ENCODE measurements around the gene GNA15.

GNA15 gene

GRCh38 chr19:3192228-3192635 lies 56.4 kb downstream of the GNA15 start:
- TF ChIP-seq, protein P1, sequence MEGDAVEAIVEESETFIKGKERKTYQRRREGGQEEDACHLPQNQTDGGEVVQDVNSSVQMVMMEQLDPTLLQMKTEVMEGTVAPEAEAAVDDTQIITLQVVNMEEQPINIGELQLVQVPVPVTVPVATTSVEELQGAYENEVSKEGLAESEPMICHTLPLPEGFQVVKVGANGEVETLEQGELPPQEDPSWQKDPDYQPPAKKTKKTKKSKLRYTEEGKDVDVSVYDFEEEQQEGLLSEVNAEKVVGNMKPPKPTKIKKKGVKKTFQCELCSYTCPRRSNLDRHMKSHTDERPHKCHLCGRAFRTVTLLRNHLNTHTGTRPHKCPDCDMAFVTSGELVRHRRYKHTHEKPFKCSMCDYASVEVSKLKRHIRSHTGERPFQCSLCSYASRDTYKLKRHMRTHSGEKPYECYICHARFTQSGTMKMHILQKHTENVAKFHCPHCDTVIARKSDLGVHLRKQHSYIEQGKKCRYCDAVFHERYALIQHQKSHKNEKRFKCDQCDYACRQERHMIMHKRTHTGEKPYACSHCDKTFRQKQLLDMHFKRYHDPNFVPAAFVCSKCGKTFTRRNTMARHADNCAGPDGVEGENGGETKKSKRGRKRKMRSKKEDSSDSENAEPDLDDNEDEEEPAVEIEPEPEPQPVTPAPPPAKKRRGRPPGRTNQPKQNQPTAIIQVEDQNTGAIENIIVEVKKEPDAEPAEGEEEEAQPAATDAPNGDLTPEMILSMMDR (IDR thresholded peaks at IDR 0.05; ENCODE audit: borderline replicate concordance, control extremely low read depth, extremely low read depth, insufficient read depth, missing control alignments), result no peak
- in situ Hi-C loops (cut with MboI; ENCODE audit: low sequenced_read_pairs, unreplicated experiment), result no loop called here
- DNase-seq (ENCODE audit: low spot score), result no peak

- in situ Hi-C loops (cut with MboI; ENCODE audit: low sequenced_read_pairs, unreplicated experiment), result no loop called here
- TF ChIP-seq, protein P1 (IDR thresholded peaks at IDR 0.05; ENCODE audit: borderline replicate concordance, control extremely low read depth, extremely low read depth, insufficient read depth, missing control alignments), result no peak
- no peak for DNase-seq (ENCODE audit: low spot score)
Measured at GRCh38 chr19:3192684-3193083, 56.9 kb downstream of the GNA15 start.

- in situ Hi-C loops (cut with MboI; ENCODE audit: low sequenced_read_pairs, unreplicated experiment), result no loop called here
- DNase-seq (ENCODE audit: low spot score), result no peak
- TF ChIP-seq, protein P1 (IDR thresholded peaks at IDR 0.05; ENCODE audit: borderline replicate concordance, control extremely low read depth, extremely low read depth, insufficient read depth, missing control alignments), result no peak
Measured at GRCh38 chr19:3193256-3194105, 57.6 kb downstream of the GNA15 start.

DNA sequence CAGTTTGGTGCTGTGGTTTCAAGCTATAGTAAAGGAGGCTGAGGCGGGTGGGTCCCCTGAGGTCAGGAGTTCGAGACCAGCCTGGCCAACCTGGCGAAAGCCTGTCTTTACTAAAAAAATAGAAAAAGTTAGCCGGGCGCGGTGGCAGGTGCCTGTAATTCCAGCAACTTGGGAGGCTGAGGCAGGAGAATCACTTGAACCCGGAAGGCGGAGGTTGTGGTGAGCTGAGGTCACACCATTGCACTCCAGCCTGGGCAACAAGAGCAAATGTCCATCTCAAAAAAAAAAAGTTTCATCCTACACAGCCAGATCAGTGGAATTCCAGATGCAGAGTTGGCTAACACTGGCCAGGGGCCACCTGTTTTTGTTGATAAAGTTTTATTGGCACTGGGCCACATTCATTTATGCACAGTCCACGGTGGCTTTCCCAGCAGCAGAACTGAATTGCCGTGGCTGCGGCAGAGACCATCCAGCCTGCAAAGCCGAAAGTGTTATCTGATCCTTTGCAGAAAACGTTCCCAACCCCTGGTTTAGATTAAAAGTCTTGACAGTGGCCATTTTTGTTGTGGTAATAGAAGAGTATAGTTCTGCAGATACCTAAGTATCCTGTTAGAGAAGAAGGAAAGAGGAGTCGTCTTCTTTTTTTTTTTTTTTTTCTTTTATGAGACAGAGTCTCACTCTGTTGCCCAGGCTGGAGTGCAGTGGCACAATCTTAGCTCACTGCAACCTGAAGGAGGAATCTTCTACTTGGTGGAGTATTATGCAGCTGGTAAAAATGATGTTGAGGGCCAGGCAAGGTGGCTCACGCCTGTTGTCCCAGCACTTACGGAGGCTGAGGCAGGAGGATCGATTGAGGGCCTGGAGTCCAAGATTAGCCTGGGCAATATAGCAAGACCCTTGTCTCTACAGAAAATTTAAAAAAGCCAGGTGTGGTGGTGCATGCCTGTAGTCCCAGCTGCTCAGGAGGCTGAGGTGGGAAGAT lies 58.6 kb downstream of the GNA15 start:
- in situ Hi-C loops (cut with MboI; ENCODE audit: low sequenced_read_pairs, unreplicated experiment), result no loop called here
- no peak for DNase-seq (ENCODE audit: low spot score)
- TF ChIP-seq, protein P1 (IDR thresholded peaks at IDR 0.05; ENCODE audit: borderline replicate concordance, control extremely low read depth, extremely low read depth, insufficient read depth, missing control alignments), result no peak

DNA sequence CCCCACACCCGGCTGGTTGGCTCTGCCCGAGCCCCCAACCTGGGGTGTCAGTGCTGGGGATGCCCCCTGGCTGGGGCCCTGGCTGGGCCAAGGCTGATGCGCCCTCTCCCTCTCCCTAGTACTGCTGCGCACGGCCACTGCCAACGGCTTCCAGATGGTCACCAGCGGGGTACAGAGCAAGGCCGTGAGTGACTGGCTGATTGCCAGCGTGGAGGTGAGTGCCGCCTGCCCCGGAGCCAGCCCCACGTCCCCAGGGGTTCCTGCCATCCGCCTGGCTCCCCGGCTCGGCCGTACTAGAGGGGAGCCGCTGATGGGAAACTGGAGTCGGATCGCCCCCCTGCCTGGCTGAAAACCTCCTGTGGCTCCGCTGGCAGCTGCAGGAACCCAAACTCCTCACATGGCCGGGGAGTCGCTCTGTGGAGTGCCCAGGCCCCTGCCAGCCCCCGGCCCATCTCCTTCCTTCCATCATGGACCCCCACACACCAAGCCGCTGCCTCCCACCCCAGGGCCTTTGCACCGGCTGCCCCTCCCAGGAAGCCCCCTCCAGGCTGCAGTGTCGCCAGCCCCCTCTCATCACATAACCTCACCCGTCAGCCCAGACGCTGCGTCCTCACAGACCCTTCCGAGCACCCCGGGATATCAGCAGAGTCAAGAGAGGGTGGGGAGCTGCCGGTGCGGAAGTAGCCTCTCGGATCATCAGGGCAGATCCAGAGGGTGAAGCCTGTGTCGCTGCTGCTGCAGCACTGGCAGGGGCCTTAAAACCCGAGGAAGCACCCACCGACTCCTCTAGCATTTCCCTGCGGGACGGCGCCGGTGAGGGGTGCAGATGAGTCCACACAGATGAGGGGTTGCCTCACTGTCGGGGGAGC lies 60.5 kb downstream of the GNA15 start:
- DNase-seq (ENCODE audit: low spot score), result no peak
- in situ Hi-C loops (cut with MboI; ENCODE audit: low sequenced_read_pairs, unreplicated experiment), result no loop called here
- TF ChIP-seq, protein P1 (IDR thresholded peaks at IDR 0.05; ENCODE audit: borderline replicate concordance, control extremely low read depth, extremely low read depth, insufficient read depth, missing control alignments), result no peak

DNA sequence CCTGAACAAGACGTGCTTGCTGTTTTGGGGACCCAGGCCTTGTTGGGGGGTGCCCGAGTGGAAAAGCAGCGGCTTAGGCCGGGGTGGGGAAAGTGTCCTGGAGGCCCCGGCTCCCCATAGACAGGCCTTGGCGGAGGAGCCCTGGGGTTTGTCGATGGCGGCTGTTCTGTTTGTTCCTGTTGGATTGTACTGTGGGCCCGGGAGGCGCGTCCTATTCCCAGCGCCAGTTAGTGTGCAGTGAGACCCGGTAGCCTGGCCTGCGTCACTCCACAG lies 61.0 kb downstream of the GNA15 start:
- in situ Hi-C loops (cut with MboI; ENCODE audit: low sequenced_read_pairs, unreplicated experiment), result no loop called here
- TF ChIP-seq, protein P1 (IDR thresholded peaks at IDR 0.05; ENCODE audit: borderline replicate concordance, control extremely low read depth, extremely low read depth, insufficient read depth, missing control alignments), result no peak
- DNase-seq (ENCODE audit: low spot score), result no peak
